ENCODE data around the gene AMZ1.

AMZ1 gene

DNA sequence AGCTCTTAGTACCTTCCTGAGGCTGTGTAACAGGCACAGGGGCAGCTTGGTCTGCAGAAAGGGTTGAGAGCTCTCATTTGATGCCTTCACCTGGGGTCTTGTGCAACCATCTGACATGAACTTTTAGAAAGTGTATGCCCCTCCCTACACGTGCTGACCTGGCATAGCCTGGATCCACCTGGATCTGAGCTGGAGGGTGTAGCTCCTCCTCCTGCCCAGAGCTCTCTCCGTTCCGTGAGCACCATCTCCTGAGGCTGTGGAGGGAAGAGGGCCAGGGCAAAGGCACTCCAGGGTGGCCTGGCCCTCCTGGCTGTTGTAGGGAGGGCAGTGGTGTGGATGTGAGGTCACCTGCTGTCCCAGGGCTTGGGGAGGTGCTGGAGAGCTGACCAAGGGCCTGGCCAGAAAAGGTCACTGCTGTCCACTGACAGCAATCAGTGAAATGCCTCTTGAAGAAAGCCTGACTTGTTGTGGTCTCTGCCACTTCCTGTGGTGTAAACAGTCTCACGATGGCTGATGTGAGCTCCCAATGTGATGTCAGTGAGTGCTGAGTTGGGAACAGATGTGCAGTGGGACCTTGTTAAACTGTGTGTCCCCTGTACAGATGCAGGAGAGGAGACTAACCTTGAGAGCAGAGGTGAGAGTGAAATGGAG, 23.0 kb downstream of the AMZ1 start:
- no peak overlapping the region for H3K9ac ChIP-seq (ENCODE audit: low read length)
- peaks cover 4% of the 10 kb centered on the region for H3K36me3 ChIP-seq (ENCODE audit: control insufficient read depth, low read depth, low read length)
- H3K4me3 ChIP-seq (ENCODE audit: low read length), result no peak overlapping the region
- H3K27me3 ChIP-seq (ENCODE audit: control insufficient read depth, insufficient read depth, low read length), result no peaks in the 10 kb centered on the region
- H3K4me1 ChIP-seq (ENCODE audit: control insufficient read depth, low read depth, low read length), result no peaks in the 10 kb centered on the region
- no peak overlapping the region for H3K27ac ChIP-seq (ENCODE audit: low read length)
- no peaks in the 10 kb centered on the region for H3K9me3 ChIP-seq (ENCODE audit: control insufficient read depth, low read depth, low read length)

- Histone ChIP-seq H3K27ac (ENCODE audit: low read length) (no peak overlapping the region), H3K4me1 (ENCODE audit: control insufficient read depth, low read depth, low read length) (no peaks in the 10 kb centered on the region)
Measured at GRCh38 chr7:2711895-2712675, 24.1 kb downstream of the AMZ1 start.

GRCh38 chr7:2713370-2713769, 25.4 kb downstream of the AMZ1 start:
- Histone ChIP-seq H3K27ac (ENCODE audit: low read length) (no peak overlapping the region), H3K27me3 (ENCODE audit: control insufficient read depth, insufficient read depth, low read length) (no peaks in the 10 kb centered on the region), H3K9ac (ENCODE audit: low read length) (no peak overlapping the region), H3K36me3 (ENCODE audit: control insufficient read depth, low read depth, low read length) (peaks cover 21% of the 10 kb centered on the region), H3K4me1 (ENCODE audit: control insufficient read depth, low read depth, low read length) (no peaks in the 10 kb centered on the region), H3K9me3 (ENCODE audit: control insufficient read depth, low read depth, low read length) (no peaks in the 10 kb centered on the region), H3K4me3 (ENCODE audit: low read length) (no peak overlapping the region)

More at GRCh38 chr7:2711895-2712675, 24.1 kb downstream of the AMZ1 start:
- Histone ChIP-seq H3K27me3 (ENCODE audit: control insufficient read depth, insufficient read depth, low read length) (no peaks in the 10 kb centered on the region), H3K36me3 (ENCODE audit: control insufficient read depth, low read depth, low read length) (peaks cover 9% of the 10 kb centered on the region), H3K9ac (ENCODE audit: low read length) (no peak overlapping the region), H3K4me3 (ENCODE audit: low read length) (no peak overlapping the region), H3K9me3 (ENCODE audit: control insufficient read depth, low read depth, low read length) (no peaks in the 10 kb centered on the region)

DNA sequence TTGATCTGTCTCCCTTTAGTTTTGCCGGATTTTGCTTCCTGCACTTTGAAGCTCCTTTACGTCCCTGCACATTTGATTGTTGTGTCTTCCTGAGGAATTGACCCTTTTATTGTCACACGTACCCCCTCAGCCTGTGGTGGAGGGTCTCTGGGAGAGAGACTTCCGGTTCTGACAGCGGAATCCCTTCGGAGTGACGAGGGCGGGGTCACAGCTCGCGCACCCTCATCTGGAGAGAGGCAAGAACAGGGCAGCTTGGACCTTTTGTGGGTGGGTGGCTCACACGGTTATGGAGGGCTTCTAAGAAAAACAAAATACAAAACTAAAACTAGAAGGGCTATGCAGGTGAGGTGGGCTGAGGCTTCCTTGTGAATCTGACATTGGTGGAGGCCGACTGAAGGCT, 26.0 kb downstream of the AMZ1 start:
- Histone ChIP-seq H3K4me1 (ENCODE audit: control insufficient read depth, low read depth, low read length) (no peaks in the 10 kb centered on the region), H3K9ac (ENCODE audit: low read length) (no peak overlapping the region), H3K27ac (ENCODE audit: low read length) (no peak overlapping the region), H3K9me3 (ENCODE audit: control insufficient read depth, low read depth, low read length) (no peaks in the 10 kb centered on the region), H3K36me3 (ENCODE audit: control insufficient read depth, low read depth, low read length) (peaks cover 23% of the 10 kb centered on the region), H3K4me3 (ENCODE audit: low read length) (no peak overlapping the region), H3K27me3 (ENCODE audit: control insufficient read depth, insufficient read depth, low read length) (no peaks in the 10 kb centered on the region)

GRCh38 chr7:2714636-2715035, 26.6 kb downstream of the AMZ1 start:
- Histone ChIP-seq H3K4me1 (ENCODE audit: control insufficient read depth, low read depth, low read length) (no peaks in the 10 kb centered on the region), H3K9me3 (ENCODE audit: control insufficient read depth, low read depth, low read length) (no peaks in the 10 kb centered on the region), H3K27ac (ENCODE audit: low read length) (no peak overlapping the region), H3K4me3 (ENCODE audit: low read length) (no peak overlapping the region), H3K9ac (ENCODE audit: low read length) (no peak overlapping the region), H3K36me3 (ENCODE audit: control insufficient read depth, low read depth, low read length) (peaks cover 23% of the 10 kb centered on the region), H3K27me3 (ENCODE audit: control insufficient read depth, insufficient read depth, low read length) (no peaks in the 10 kb centered on the region)

DNA sequence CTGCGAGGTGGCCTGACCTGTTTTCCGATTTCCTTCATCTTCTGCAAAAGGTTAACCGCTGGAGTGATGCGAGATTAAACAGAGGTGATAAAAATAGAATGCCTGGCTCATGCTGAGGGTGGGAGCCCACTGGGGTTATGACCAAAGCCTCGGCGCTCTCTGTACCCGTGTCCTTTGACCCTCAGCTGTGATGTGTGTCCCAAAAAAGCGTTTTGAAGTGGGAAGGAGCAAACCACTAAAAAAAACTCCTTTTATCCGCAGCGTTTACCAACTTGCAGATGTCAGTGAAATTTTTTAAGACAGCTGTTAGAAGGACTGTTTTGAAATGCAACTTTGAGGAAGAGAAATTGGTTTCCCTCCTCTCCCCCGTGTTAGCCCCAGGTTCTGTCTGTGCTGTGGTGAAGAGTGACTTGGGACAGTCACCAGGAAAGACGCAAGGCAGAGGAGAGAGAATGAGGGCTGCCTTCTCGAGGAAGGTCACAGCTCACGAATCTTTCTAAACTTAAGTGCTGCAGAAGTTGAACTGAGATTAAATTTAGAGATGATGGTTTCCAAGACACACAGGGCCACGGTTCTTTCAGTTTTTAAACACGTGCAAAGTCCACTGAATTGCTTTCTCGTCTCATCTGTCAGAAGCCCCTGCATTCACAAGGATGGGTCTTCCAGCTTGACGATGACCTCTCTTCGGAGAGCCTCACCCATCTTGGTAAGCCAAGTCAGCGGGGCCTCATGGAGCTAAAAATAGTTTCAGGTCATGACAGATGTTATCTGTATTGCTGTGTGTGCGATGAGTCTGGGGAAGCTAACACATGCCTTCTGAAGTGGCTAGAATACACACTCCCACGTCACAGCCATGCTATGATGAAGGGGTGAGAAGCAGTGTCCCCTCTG, 27.6 kb downstream of the AMZ1 start:
- H3K27me3 ChIP-seq (ENCODE audit: control insufficient read depth, insufficient read depth, low read length), result no peaks in the 10 kb centered on the region
- H3K4me1 ChIP-seq (ENCODE audit: control insufficient read depth, low read depth, low read length), result no peaks in the 10 kb centered on the region
- H3K4me3 ChIP-seq (ENCODE audit: low read length), result no peak overlapping the region
- H3K27ac ChIP-seq (ENCODE audit: low read length), result no peak overlapping the region
- no peaks in the 10 kb centered on the region for H3K9me3 ChIP-seq (ENCODE audit: control insufficient read depth, low read depth, low read length)
- peaks cover 23% of the 10 kb centered on the region for H3K36me3 ChIP-seq (ENCODE audit: control insufficient read depth, low read depth, low read length)
- no peak overlapping the region for H3K9ac ChIP-seq (ENCODE audit: low read length)

- H3K9me3 ChIP-seq (ENCODE audit: control insufficient read depth, low read depth, low read length), result no peaks in the 10 kb centered on the region
- H3K4me3 ChIP-seq (ENCODE audit: low read length), result no peak overlapping the region
- H3K4me1 ChIP-seq (ENCODE audit: control insufficient read depth, low read depth, low read length), result no peaks in the 10 kb centered on the region
- H3K36me3 ChIP-seq (ENCODE audit: control insufficient read depth, low read depth, low read length), result peaks cover 29% of the 10 kb centered on the region
- no peak overlapping the region for H3K27ac ChIP-seq (ENCODE audit: low read length)
- no peaks in the 10 kb centered on the region for H3K27me3 ChIP-seq (ENCODE audit: control insufficient read depth, insufficient read depth, low read length)
- H3K9ac ChIP-seq (ENCODE audit: low read length), result no peak overlapping the region
Measured at GRCh38 chr7:2716488-2716887, 28.5 kb downstream of the AMZ1 start.

- Histone ChIP-seq H3K27ac (ENCODE audit: low read length) (no peak overlapping the region), H3K4me1 (ENCODE audit: control insufficient read depth, low read depth, low read length) (no peaks in the 10 kb centered on the region), H3K4me3 (ENCODE audit: low read length) (no peak overlapping the region), H3K36me3 (ENCODE audit: control insufficient read depth, low read depth, low read length) (peaks cover 29% of the 10 kb centered on the region), H3K9me3 (ENCODE audit: control insufficient read depth, low read depth, low read length) (no peaks in the 10 kb centered on the region), H3K9ac (ENCODE audit: low read length) (no peak overlapping the region), H3K27me3 (ENCODE audit: control insufficient read depth, insufficient read depth, low read length) (no peaks in the 10 kb centered on the region)
Measured at GRCh38 chr7:2716906-2717292, 28.9 kb downstream of the AMZ1 start.

DNA sequence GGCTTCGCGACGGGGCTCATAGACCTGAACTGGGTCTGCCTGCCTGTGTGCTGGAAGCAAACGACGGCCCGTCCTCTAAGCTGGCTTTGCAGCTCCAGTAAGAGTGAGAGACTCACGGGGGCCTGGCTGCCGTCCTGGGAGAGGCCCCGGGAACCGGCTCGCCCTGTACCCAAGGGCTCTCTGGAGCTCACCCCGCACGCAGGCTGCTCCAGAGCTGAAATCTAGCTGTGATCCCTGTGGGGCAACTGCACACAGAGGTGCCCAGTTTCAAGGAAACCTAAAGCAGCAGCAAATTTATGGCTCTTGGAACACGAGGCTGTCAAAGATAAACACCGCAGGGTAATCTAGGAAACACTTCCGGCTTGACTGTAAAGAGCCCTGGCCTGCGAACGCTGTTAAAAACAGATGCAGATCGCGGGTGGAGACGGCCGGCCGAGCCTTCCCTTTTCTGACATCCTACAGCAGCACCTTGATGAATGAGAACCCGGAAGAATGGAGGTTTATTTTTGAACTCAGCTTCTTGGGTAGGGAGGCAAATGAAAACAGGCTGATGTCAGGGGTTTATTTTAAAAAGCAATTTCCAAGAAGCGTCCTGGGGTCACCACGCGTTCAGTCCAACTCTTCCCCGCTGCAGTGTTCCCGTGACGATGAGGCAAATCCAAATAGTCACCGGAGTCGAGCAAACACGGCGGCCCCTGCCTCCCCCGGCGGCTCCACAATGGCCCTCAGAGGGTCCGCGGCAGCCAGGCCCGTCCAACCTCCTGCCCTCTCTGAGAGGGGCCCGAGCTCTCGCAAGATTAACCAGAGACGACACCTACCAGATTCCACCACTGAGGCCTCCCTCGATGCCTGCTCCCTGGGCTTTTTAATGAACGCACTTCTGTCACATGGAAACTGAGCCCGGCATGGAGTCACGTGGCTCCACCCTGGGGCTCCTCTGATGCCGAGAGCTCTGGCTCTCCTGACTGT, 29.6 kb downstream of the AMZ1 start:
- H3K36me3 ChIP-seq (ENCODE audit: control insufficient read depth, low read depth, low read length), result peaks cover 29% of the 10 kb centered on the region
- H3K4me3 ChIP-seq (ENCODE audit: low read length), result no peak overlapping the region
- no peaks in the 10 kb centered on the region for H3K9me3 ChIP-seq (ENCODE audit: control insufficient read depth, low read depth, low read length)
- no peak overlapping the region for H3K27ac ChIP-seq (ENCODE audit: low read length)
- no peak overlapping the region for H3K9ac ChIP-seq (ENCODE audit: low read length)
- no peaks in the 10 kb centered on the region for H3K4me1 ChIP-seq (ENCODE audit: control insufficient read depth, low read depth, low read length)
- no peaks in the 10 kb centered on the region for H3K27me3 ChIP-seq (ENCODE audit: control insufficient read depth, insufficient read depth, low read length)

- H3K36me3 ChIP-seq (ENCODE audit: control insufficient read depth, low read depth, low read length), result peaks cover 33% of the 10 kb centered on the region
- no peaks in the 10 kb centered on the region for H3K9me3 ChIP-seq (ENCODE audit: control insufficient read depth, low read depth, low read length)
- no peak overlapping the region for H3K9ac ChIP-seq (ENCODE audit: low read length)
- no peaks in the 10 kb centered on the region for H3K27me3 ChIP-seq (ENCODE audit: control insufficient read depth, insufficient read depth, low read length)
- no peaks in the 10 kb centered on the region for H3K4me1 ChIP-seq (ENCODE audit: control insufficient read depth, low read depth, low read length)
- H3K4me3 ChIP-seq (ENCODE audit: low read length), result no peak overlapping the region
- no peak overlapping the region for H3K27ac ChIP-seq (ENCODE audit: low read length)
Measured at GRCh38 chr7:2718296-2718965, 30.4 kb downstream of the AMZ1 start.

Data from iPS-18a (cell line).